ENCODE measurements around the gene IQSEC1.

- no peak for TF ChIP-seq CTCF (IDR thresholded peaks at IDR 0.05)
- TF ChIP-seq EZH2 (IDR thresholded peaks at IDR 0.05; ENCODE audit: borderline replicate concordance, insufficient read depth, low read depth, low read length, poor library complexity, severe bottlenecking) = no peak
Observed at GRCh38 chr3:13106308-13107001, 33.2 kb upstream of the IQSEC1 start.
